ENCODE measurements around the gene KLF14.
A peak's percentile ranks its signal among the peaks of the same experiment; 100 is the strongest.
"Not testable (repeated sequence)": the region's sequence is repeated elsewhere in the genome, so short reads cannot be mapped to it uniquely, and the experiment has no call there.

KLF14 gene

GRCh38 chr7:130712416-130712815 is 21.6 kb downstream of the KLF14 start:
- no peak for DNase-seq

GRCh38 chr7:130708766-130709165 is 25.2 kb downstream of the KLF14 start:
- DNase-seq, result no peak

GRCh38 chr7:130708001-130708400 is 26.0 kb downstream of the KLF14 start:
- no peak for DNase-seq

- no peak for DNase-seq
Measured at GRCh38 chr7:130703851-130704250, 30.2 kb downstream of the KLF14 start.

- no peak for DNase-seq
Measured at GRCh38 chr7:130701650-130702049, 32.4 kb downstream of the KLF14 start.

- no peak for DNase-seq
Measured at GRCh38 chr7:130700760-130701159, 33.2 kb downstream of the KLF14 start.

GRCh38 chr7:130699686-130700085 is 34.3 kb downstream of the KLF14 start:
- DNase-seq, result no peak

- no peak for DNase-seq
Measured at GRCh38 chr7:130697820-130698219, 36.2 kb downstream of the KLF14 start.

GRCh38 chr7:130695840-130696239 is 38.2 kb downstream of the KLF14 start:
- peak; percentile 1 for DNase-seq

- not testable (repeated sequence) for DNase-seq
Measured at GRCh38 chr7:130692396-130692795, 41.6 kb downstream of the KLF14 start.

GRCh38 chr7:130689683-130690082 is 44.3 kb downstream of the KLF14 start:
- DNase-seq, result no peak

GRCh38 chr7:130683026-130683425 is 51.0 kb downstream of the KLF14 start:
- no peak for DNase-seq

Measured in DMS153 (cell line).